NCI-H460 (cell line): ENCODE results near the gene USP5. TPM values are rescaled to one million over a fixed set of nuclear protein-coding genes. Genes with fewer than 3 reads are reported as not detected.
"Not testable (repeated sequence)": the region's sequence is repeated elsewhere in the genome, so short reads cannot be mapped to it uniquely, and the experiment has no call there.

Source experiments
- DNase-seq: peaks from one replicate; pipeline ENCODE4 v3.0.0-alpha.2; 2016; ENCODE audit warnings: low read depth; ENCODE audit errors: extremely low read depth
- total RNA-seq: library from RNA; depleted of rRNA; stranded (reverse); fragments of >200 nt; shearing (Covaris generic); gene quantifications from 2 replicates; pipeline ENCODE4 v1.2.3, GENCODE V29; 2014; rRNA removed

Gene USP5
- total RNA-seq, 1 experiment from 2014 or later = 33.5 TPM

DNA sequence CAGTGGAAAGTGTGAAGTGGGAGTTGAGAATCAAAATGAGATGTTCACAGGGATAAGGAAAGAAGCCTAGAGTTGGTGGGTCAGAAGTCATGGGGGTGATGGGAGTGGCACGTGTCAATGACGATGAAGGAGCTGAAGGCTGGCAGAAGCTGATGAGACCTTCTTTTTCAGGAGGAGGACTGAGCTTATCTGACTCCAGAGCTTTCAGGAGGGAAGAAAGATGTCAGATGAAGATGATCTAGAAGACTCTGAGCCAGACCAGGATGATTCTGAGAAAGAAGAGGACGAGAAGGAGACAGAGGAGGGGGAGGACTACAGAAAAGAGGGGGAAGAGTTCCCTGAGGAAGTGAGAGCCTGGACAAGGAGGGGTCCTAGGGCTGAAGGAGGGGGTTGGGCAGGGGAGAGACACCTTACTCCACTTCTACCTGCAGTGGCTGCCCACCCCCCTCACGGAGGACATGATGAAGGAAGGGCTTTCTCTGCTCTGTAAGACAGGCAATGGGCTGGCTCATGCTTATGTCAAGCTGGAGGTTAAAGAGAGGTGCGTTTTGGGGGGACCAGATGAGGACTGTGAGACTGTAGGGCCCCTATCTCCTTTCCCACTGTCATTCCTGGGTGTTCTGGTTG, 53.6 kb downstream of the USP5 start:
- DNase-seq = no peak

DNA sequence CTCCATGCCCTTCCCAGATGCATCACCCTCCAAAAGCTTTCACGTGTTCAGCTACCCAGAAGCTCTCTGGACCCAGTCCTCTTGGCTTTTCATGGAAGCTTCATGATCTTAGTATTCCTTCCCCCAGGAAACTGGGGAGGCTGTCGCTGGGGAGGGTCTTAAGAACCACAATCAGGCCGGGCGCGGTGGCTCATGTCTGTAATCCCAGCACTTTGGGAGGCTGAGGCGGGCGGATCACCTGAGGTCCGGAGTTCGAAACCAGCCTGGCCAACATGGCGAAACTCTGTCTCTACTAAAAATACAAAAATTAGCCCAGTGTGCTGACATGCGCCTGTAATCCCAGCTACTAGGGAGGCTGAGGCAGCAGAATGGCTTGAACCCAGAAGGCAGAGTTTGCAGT, 56.2 kb downstream of the USP5 start:
- DNase-seq = not testable (repeated sequence)

DNA sequence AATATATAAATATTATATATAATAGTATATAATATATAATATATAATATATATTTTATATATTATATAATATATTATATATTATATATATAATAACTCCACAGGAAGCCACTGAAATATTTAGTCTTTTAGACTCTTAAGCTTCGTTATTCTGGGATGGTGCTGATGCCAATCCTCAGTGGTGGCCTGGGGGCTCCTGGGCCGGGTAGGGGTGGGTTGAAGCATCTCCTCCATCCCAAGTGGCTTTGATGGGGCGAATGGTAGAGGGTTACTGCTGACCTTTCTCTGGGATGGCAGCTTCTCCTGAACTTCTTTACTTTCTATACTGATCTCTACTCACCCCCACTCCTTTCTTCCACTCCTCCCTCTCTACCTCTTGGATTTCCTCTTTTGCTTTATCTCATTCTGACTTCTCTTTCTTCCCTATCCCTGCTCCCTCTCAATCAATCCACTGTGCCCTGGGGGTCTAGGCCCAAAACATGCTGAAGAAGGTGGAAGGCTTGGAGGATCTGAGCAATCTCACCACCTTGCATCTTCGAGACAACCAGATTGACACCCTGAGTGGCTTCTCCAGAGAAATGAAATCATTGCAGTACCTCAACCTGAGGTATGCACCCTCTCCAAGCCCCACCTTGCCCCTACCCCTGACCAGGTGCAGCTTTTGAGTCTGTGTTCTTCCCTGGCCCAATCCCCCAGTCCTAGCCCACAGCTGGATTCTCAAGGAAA, 57.6 kb downstream of the USP5 start:
- no peak for DNase-seq

DNA sequence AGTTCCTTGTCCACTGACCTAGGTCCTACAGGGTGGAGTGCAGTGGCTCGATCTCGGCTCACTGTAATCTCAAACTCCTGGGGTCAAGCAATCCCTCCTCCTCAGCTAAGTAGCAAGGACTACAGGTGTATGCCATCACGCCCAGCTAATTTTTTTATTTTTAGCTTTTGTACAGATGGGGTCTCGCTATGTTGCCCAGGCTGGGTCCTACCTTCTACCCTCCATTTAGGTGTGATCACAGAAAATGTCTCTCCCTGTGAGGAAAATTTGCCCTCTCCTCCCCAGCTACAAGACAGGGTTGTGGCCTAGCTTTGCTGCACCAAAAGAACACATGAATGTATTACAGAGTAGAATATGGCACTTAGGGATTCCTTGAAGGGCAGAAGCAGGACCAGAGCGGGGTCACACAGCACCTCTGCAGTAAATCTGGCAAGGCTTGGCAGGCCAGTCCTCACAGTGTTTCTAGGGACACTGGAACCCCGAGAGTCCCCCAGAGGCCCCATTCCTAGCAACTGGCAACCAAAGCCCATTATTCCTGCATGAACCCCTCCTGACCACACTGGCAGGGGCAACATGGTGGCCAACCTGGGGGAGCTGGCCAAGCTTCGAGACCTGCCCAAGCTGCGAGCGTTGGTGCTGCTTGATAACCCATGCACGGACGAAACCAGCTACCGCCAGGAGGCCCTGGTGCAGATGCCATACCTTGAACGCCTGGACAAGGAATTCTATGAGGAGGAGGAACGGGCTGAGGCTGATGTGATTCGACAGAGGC, 60.4 kb downstream of the USP5 start:
- DNase-seq = no peak

DNA sequence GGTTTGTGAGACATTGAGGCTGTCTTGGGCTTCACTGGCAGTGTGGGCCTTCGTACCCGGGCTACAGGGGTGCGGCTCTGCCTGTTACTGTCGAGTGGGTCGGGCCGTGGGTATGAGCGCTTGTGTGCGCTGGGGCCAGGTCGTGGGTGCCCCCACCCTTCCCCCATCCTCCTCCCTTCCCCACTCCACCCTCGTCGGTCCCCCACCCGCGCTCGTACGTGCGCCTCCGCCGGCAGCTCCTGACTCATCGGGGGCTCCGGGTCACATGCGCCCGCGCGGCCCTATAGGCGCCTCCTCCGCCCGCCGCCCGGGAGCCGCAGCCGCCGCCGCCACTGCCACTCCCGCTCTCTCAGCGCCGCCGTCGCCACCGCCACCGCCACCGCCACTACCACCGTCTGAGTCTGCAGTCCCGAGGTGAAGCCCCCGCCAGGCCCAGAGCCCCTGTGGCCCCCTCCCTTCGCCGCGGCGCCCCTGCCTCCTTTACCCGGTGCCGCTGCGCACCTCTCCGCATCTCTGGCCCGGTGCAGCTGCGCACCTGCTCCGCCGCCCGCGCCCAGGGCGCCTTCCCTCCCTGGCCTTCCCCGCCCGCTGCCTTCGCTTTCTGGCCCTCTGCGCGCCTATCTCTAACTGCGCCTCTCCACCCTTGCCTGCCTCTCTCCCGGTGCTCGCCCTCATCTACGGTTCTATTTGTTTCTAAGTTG, 62.4 kb downstream of the USP5 start, which contains the start of gene ENO2:
Gene ENO2, plus strand, starts transcription at position 335 of the 701 bp plus-strand sequence. CDS start 1,253 bp downstream, outside the sequence.
- no peak for DNase-seq

DNA sequence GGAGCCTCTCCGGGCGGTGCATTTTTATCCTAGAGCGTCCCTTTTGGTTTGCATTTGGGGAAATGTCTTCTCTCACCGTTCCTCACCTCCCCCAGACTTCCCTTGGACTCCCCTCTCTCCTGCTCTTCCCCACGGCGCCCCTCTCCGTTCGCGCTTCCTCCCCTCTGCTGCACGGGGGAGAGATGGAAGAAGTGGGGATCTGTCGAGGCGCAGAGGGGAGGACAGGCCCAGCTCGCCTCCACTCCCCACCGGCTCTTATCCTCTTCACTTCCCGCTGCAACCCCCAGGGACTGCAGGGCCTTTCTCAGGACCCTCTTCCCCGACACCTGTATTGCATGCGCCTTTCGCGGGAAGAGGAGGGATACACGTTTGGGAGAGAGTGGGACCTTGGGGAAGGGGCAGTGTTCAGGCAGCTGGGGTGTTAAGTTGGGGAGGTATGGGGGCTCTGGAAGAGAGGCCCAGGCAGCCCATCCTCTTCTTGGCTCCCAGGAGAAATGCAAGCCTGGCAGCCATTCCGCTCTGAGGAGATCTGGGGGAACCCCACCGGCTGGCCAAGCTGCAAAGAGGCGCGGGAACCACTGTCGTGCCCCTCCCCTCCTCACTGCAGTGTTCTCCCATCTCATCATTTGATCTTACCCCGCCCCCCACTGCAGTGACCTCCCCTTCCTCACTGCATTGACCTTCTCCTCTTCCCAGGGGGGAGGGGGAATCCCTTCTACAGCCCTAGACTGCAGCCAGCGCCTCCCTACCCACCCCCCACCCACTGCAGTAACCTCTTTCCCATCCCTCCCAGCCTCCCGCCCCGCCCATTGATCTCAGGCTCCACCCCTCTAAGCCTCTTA, 63.2 kb downstream of the USP5 start:
- no peak for DNase-seq

DNA sequence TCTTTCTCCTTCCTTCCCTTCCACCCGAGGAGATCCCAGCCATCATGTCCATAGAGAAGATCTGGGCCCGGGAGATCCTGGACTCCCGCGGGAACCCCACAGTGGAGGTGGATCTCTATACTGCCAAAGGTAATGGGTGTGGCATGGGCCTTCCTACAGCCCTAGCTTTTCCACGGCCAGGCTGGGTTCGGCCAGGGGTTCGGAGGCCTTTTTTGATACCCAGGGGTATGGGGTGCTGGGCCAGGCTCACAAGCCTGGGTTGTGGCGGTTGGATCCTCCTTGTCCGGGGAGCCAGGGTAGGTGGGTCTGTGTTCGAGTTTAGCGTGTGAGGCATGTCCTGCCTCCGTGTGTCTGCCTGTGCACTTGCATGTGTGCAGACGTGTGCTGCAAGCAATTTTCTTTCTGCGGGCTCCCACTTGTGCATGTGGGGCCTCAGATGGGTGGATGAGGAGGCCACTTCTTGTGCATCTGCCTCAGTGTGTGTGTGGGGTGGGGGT, 63.9 kb downstream of the USP5 start:
- no peak for DNase-seq

Other genes with a start within 250 kb of the USP5 start
- 67.0 and 83.8 TPM in 2 replicates for gene CHD4, start 244.8 kb upstream of the USP5 start, total RNA-seq
- gene LPAR5, start 216.2 kb upstream of the USP5 start, total RNA-seq = not detected in 2 replicates
- gene ACRBP, start 204.7 kb upstream of the USP5 start, total RNA-seq = 0.40 TPM in 1 of 2 replicates, not detected in the other
- 16.3 and 17.6 TPM in 2 replicates for gene ING4, start 189.0 kb upstream of the USP5 start, total RNA-seq
- 14.7 and 18.9 TPM in 2 replicates for gene ZNF384, start 162.8 kb upstream of the USP5 start, total RNA-seq
- gene PIANP, start 151.3 kb upstream of the USP5 start, total RNA-seq = not detected in 2 replicates
- gene COPS7A, start 128.1 kb upstream of the USP5 start, total RNA-seq = 75.2 and 77.1 TPM in 2 replicates
- gene MLF2, start 99.0 kb upstream of the USP5 start, total RNA-seq = 96.3 and 98.8 TPM in 2 replicates
- gene PTMS, start 85.8 kb upstream of the USP5 start, total RNA-seq = 116 and 158 TPM in 2 replicates
- gene LAG3, start 79.6 kb upstream of the USP5 start, total RNA-seq = 0.25 TPM in 1 of 2 replicates, not detected in the other
- gene CD4, start 62.6 kb upstream of the USP5 start, total RNA-seq = not detected in 2 replicates
- 0.61 and 0.94 TPM in 2 replicates for gene GPR162, start 30.3 kb upstream of the USP5 start, total RNA-seq
- gene P3H3, start 23.7 kb upstream of the USP5 start, total RNA-seq = 16.4 and 16.8 TPM in 2 replicates
- 1.5 and 2.3 TPM in 2 replicates for gene GNB3, start 11.2 kb upstream of the USP5 start, total RNA-seq
- 31.6 and 33.4 TPM in 2 replicates for gene CDCA3, start 864 bp upstream of the USP5 start, total RNA-seq
- gene TPI1, start 15.4 kb downstream of the USP5 start, total RNA-seq = 885 and 1,221 TPM in 2 replicates
- 8.1 and 9.1 TPM in 2 replicates for gene SPSB2, start 21.2 kb downstream of the USP5 start, total RNA-seq
- gene LRRC23, start 52.7 kb downstream of the USP5 start, total RNA-seq = 11.9 and 12.7 TPM in 2 replicates
- 12.4 and 13.2 TPM in 2 replicates for gene ENO2, start 62.4 kb downstream of the USP5 start, total RNA-seq
- 6.6 and 10.5 TPM in 2 replicates for gene ATN1, start 75.8 kb downstream of the USP5 start, total RNA-seq
- not detected in 2 replicates for gene RNU7-1, start 91.7 kb downstream of the USP5 start, total RNA-seq
- 127 and 130 TPM in 2 replicates for gene C12orf57, start 91.9 kb downstream of the USP5 start, total RNA-seq
- gene PTPN6, start 99.2 kb downstream of the USP5 start, total RNA-seq = 3.4 and 5.4 TPM in 2 replicates
- gene PHB2, start 118.5 kb downstream of the USP5 start, total RNA-seq = 277 and 299 TPM in 2 replicates
- gene EMG1, start 118.8 kb downstream of the USP5 start, total RNA-seq = 47.5 and 52.5 TPM in 2 replicates
- gene LPCAT3, start 166.3 kb downstream of the USP5 start, total RNA-seq = 9.3 and 10.6 TPM in 2 replicates
- 21.1 and 21.9 TPM in 2 replicates for gene C1S, start 208.6 kb downstream of the USP5 start, total RNA-seq
- 2.6 and 3.5 TPM in 2 replicates for gene C1R, start 240.3 kb downstream of the USP5 start, total RNA-seq